H9 (cell line): Measurements from ENCODE around the gene IL32. TPM values are rescaled to one million over a fixed set of nuclear protein-coding genes. Genes with fewer than 3 reads are reported as not detected.

Experiments
- DNase-seq: peaks from one replicate; pipeline ENCODE4 v3.0.0-alpha.2; 2017
- H2AFZ ChIP-seq: one replicate; pipeline ENCODE4 v1.6.1; 2013; ENCODE audit warnings: mild to moderate bottlenecking, low read length, control low read depth, moderate library complexity
- H2AK5ac ChIP-seq: 2 replicates; pipeline ENCODE4 v1.6.1; 2013; ENCODE audit warnings: low read length, control low read depth, mixed read lengths; ENCODE audit not compliant: insufficient read length
- H2BK120ac ChIP-seq: one replicate; pipeline ENCODE4 v1.6.1; 2013; ENCODE audit warnings: low read depth, mild to moderate bottlenecking, low read length, control low read depth, inconsistent platforms; ENCODE audit not compliant: poor library complexity, severe bottlenecking
- H2BK12ac ChIP-seq: 2 replicates; pipeline ENCODE4 v1.6.1; 2013; ENCODE audit warnings: low read length, control low read depth, mixed read lengths, low read depth; ENCODE audit not compliant: insufficient read length
- H2BK15ac ChIP-seq: 2 replicates; pipeline ENCODE4 v1.6.1; 2013; ENCODE audit warnings: low read depth, low read length, control low read depth
- H2BK20ac ChIP-seq: one replicate; pipeline ENCODE4 v1.6.1; 2013; ENCODE audit warnings: low read depth, mild to moderate bottlenecking, low read length, control low read depth, inconsistent platforms; ENCODE audit not compliant: poor library complexity, severe bottlenecking
- H2BK5ac ChIP-seq: 2 replicates; pipeline ENCODE4 v1.6.1; 2013; ENCODE audit warnings: low read length, control low read depth, mixed read lengths; ENCODE audit not compliant: insufficient read length
- H3K14ac ChIP-seq: 2 replicates; pipeline ENCODE4 v1.6.1; 2013; ENCODE audit warnings: low read length, control low read depth; ENCODE audit not compliant: insufficient read depth
- H3K18ac ChIP-seq: 2 replicates; pipeline ENCODE4 v1.6.1; 2013; ENCODE audit warnings: low read depth, mild to moderate bottlenecking, mixed read lengths, low read length, control low read depth; ENCODE audit not compliant: insufficient read length
- H3K23ac ChIP-seq: 2 replicates; pipeline ENCODE4 v1.6.1; 2013; ENCODE audit warnings: low read length, control low read depth, mixed read lengths, low read depth; ENCODE audit not compliant: insufficient read length
- H3K23me2 ChIP-seq: 2 replicates; pipeline ENCODE4 v1.6.1; 2013; ENCODE audit warnings: low read depth, mild to moderate bottlenecking, mixed read lengths, low read length, control low read depth; ENCODE audit not compliant: insufficient read length, poor library complexity, severe bottlenecking
- H3K27ac ChIP-seq: 2 replicates; pipeline ENCODE4 v1.5.1; 2013; ENCODE audit warnings: low read length, control low read depth, mixed read lengths, low read depth; ENCODE audit not compliant: insufficient read length
- H3K27me3 ChIP-seq: 2 replicates; pipeline ENCODE4 v1.6.1; 2013; ENCODE audit warnings: low read length, control low read depth, inconsistent platforms; ENCODE audit not compliant: insufficient read depth
- H3K4ac ChIP-seq: 2 replicates; pipeline ENCODE4 v1.6.1; 2013; ENCODE audit warnings: low read depth, mild to moderate bottlenecking, control low read depth, inconsistent platforms, low read length, moderate library complexity
- H3K4me1 ChIP-seq: 2 replicates; pipeline ENCODE4 v1.6.1; 2013; ENCODE audit warnings: low read length, control low read depth, inconsistent platforms; ENCODE audit not compliant: insufficient read depth
- H3K4me2 ChIP-seq: 2 replicates; pipeline ENCODE4 v1.6.1; 2013; ENCODE audit warnings: low read length, control low read depth, mixed read lengths; ENCODE audit not compliant: insufficient read length, insufficient read depth
- H3K56ac ChIP-seq: 2 replicates; pipeline ENCODE4 v1.6.1; 2013; ENCODE audit warnings: low read depth, mild to moderate bottlenecking, mixed read lengths, low read length, control low read depth; ENCODE audit not compliant: insufficient read length
- H3K79me1 ChIP-seq: 2 replicates; pipeline ENCODE4 v1.6.1; 2013; ENCODE audit warnings: low read depth, mild to moderate bottlenecking, moderate library complexity, low read length, control low read depth, inconsistent platforms; ENCODE audit not compliant: insufficient read depth, poor library complexity, severe bottlenecking
- H3K79me2 ChIP-seq: 2 replicates; pipeline ENCODE4 v1.6.1; 2013; ENCODE audit warnings: low read length, control low read depth, inconsistent platforms; ENCODE audit not compliant: insufficient read depth
- H3K9ac ChIP-seq: 2 replicates; pipeline ENCODE4 v1.6.1; 2013; ENCODE audit warnings: low read length, control low read depth, mixed read lengths; ENCODE audit not compliant: insufficient read length; ENCODE audit errors: extremely low read depth
- H3K9me3 ChIP-seq: one replicate; pipeline ENCODE4 v1.6.1; 2013; ENCODE audit warnings: low read depth, low read length, inconsistent platforms; ENCODE audit not compliant: control insufficient read depth
- H3T11ph ChIP-seq: one replicate; pipeline ENCODE4 v1.6.1; 2013; ENCODE audit warnings: mild to moderate bottlenecking, low read length, control low read depth, inconsistent platforms
- H4K20me1 ChIP-seq: one replicate; pipeline ENCODE4 v1.6.1; 2013; ENCODE audit not compliant: control insufficient read depth, insufficient read length, insufficient read depth
- H4K5ac ChIP-seq: 2 replicates; pipeline ENCODE4 v1.6.1; 2013; ENCODE audit warnings: low read depth, mild to moderate bottlenecking, mixed read lengths, low read length, control low read depth; ENCODE audit not compliant: insufficient read length
- H4K8ac ChIP-seq: replicated peaks from 2 replicates; pipeline ENCODE4 v1.6.1; 2013; ENCODE audit warnings: low read length, control low read depth, mixed read lengths, low read depth; ENCODE audit not compliant: insufficient read length
- H4K91ac ChIP-seq: 2 replicates; pipeline ENCODE4 v1.6.1; 2013; ENCODE audit warnings: low read depth, mild to moderate bottlenecking, moderate library complexity, mixed read lengths, low read length, control low read depth; ENCODE audit not compliant: insufficient read length
- H3K27ac Mint-ChIP-seq, 3 experiments: 2 replicates in 2 of 3; 3 replicates in 1 of 3; pipeline ENCODE4 v1.8.0; 2020 to 2021; ENCODE audit warnings: mixed read lengths in 3 of 3, mild to moderate bottlenecking in 1 of 3, moderate library complexity in 1 of 3
- H3K27me3 Mint-ChIP-seq: 2 replicates; pipeline ENCODE4 v1.8.0; 2021; ENCODE audit warnings: low read depth, mild to moderate bottlenecking, moderate library complexity, mixed read lengths
- H3K36me3 Mint-ChIP-seq, 3 experiments: 2 replicates in 2 of 3; 3 replicates in 1 of 3; pipeline ENCODE4 v1.8.0; 2020 to 2021; ENCODE audit warnings: low read depth in 3 of 3, mixed read lengths in 3 of 3; ENCODE audit not compliant: insufficient read depth in 1 of 3
- H3K4me1 Mint-ChIP-seq, 2 experiments: 2 replicates each; pipeline ENCODE4 v1.8.0; 2020; ENCODE audit warnings: mixed read lengths in 2 of 2
- H3K4me3 Mint-ChIP-seq, 2 experiments: 2 replicates in 1 of 2; 3 replicates in 1 of 2; pipeline ENCODE4 v1.8.0; 2020 to 2021; ENCODE audit warnings: mild to moderate bottlenecking in 2 of 2, mixed read lengths in 2 of 2, moderate library complexity in 1 of 2
- H3K9me3 Mint-ChIP-seq, 2 experiments: 2 replicates in 1 of 2; 3 replicates in 1 of 2; pipeline ENCODE4 v1.8.0; 2020; ENCODE audit warnings: mild to moderate bottlenecking in 2 of 2, mixed read lengths in 2 of 2, moderate library complexity in 1 of 2
- CTCF ChIP-seq: fragments of 200-600 bp; sonication (generic); conservative IDR thresholded peaks from 3 replicates; pipeline ENCODE4 v1.8.0; 2021; ENCODE audit warnings: antibody characterized with exemption, mild to moderate bottlenecking
- WGBS: extraction: QIAGEN DNeasy Blood & Tissue Kit; methylation state at CpG from one replicate; pipeline ENCODE4 v1.1.7; 2013; ENCODE audit warnings: missing lambda C conversion rate, low lambda C conversion rate, mixed read lengths; ENCODE audit not compliant: insufficient read length; ENCODE audit errors: extremely low coverage; 5-methylcytosine and 5-hydroxymethylcytosine counted together
- total RNA-seq: library from RNA; stranded (reverse); gene quantifications from 2 replicates; pipeline ENCODE4 v1.2.1, GENCODE V29; 2021

Gene IL32
- total RNA-seq, 1 experiment from 2014 or later, result 2.0 TPM

GRCh38 chr16:3101841-3102470 is 36.5 kb downstream of the IL32 start:
- H3K9me3 Mint-ChIP-seq, result no peaks in the 10 kb centered on the region; a peak in 1 of 5 replicates
- H3K79me2 ChIP-seq, result peaks cover 7% of the 10 kb centered on the region; the same call in 1 of the 2 replicates
- H3K79me1 ChIP-seq, result no peaks in the 10 kb centered on the region
- H4K5ac ChIP-seq, result no peak overlapping the region
- H3K56ac ChIP-seq, result no peak overlapping the region
- H2BK5ac ChIP-seq, result no peak overlapping the region
- no peak overlapping the region for H2AK5ac ChIP-seq
- no peak overlapping the region for H2BK120ac ChIP-seq
- no peak overlapping the region for H2BK12ac ChIP-seq
- H4K91ac ChIP-seq, result no peak overlapping the region
- no peak overlapping the region for H3K9ac ChIP-seq
- H2BK15ac ChIP-seq, result no peak overlapping the region
- no peak overlapping the region for H3K4me2 ChIP-seq
- H3K27me3 Mint-ChIP-seq, result no peaks in the 10 kb centered on the region; the same call in 1 of the 2 replicates
- H3K27me3 ChIP-seq, result no peaks in the 10 kb centered on the region
- peaks cover 6% of the 10 kb centered on the region for H3K4me1 ChIP-seq
- no peak overlapping the region for H3K23ac ChIP-seq
- no peak for TF ChIP-seq CTCF
- DNase-seq, result peak; percentile 93
- H3K18ac ChIP-seq, result no peak overlapping the region
- no peak overlapping the region for H3T11ph ChIP-seq
- no peak overlapping the region for H2BK20ac ChIP-seq
- peak overlapping the region; percentile 91 to 94 (median 94) for H3K27ac Mint-ChIP-seq
- no CpG with 5 or more reads among the region's 27 CpGs for WGBS
- H3K36me3 Mint-ChIP-seq, result peaks cover 6 to 18% (median 12%) of the 10 kb centered on the region in 3 experiments; a peak in 6 of 7 replicates
- no peaks in the 10 kb centered on the region for H3K9me3 ChIP-seq
- H3K23me2 ChIP-seq, result peaks cover 34% of the 10 kb centered on the region
- peaks cover 46 to 48% of the 10 kb centered on the region in 2 experiments for H3K4me1 Mint-ChIP-seq
- H3K27ac ChIP-seq, result peak overlapping the region; percentile 24
- H2AFZ ChIP-seq, result no peak overlapping the region
- peak overlapping the region; percentile 46 to 77 for H3K4me3 Mint-ChIP-seq
- no peak overlapping the region for H3K14ac ChIP-seq
- no peak overlapping the region for H4K8ac ChIP-seq
- no peaks in the 10 kb centered on the region for H4K20me1 ChIP-seq
- H3K4ac ChIP-seq, result no peak overlapping the region
